ENCODE results near the gene LPIN2. TPM values are rescaled to one million over a fixed set of nuclear protein-coding genes. Genes with fewer than 3 reads are reported as not detected.

The LPIN2 gene
- total and polyA plus RNA-seq, 2 of the 13 experiments (the other 11 are each of a cell fraction or from before 2014, with no cell fraction given): 46.0 to 119 TPM

GRCh38 chr18:3060667-3061580 is 48.0 kb upstream of the LPIN2 start (continued):
- peak; percentile 99 for TF ChIP-seq NFAT5 (CRISPR knock-in tag; IDR thresholded peaks at IDR 0.05)
- no peak for TF ChIP-seq IRF1 (CRISPR knock-in tag; IDR thresholded peaks at IDR 0.05; ENCODE audit: low read depth)
- no peak for TF ChIP-seq ZNF576 (CRISPR knock-in tag; IDR thresholded peaks at IDR 0.05)
- TF ChIP-seq GATAD1 (CRISPR knock-in tag; IDR thresholded peaks at IDR 0.05): peak; percentile 59
- TF ChIP-seq ZNF768 (CRISPR knock-in tag; IDR thresholded peaks at IDR 0.05): no peak
- TF ChIP-seq FOXO1 (CRISPR knock-in tag; IDR thresholded peaks at IDR 0.05): peak; percentile 81
- TF ChIP-seq ZNF142 (CRISPR knock-in tag; IDR thresholded peaks at IDR 0.05): no peak
- peak; percentile 62 for TF ChIP-seq KDM6A (CRISPR knock-in tag; IDR thresholded peaks at IDR 0.05; ENCODE audit: low read depth)
- 0 out of 2 replicates have a peak, but pooled peaks have one; percentile 63 for TF ChIP-seq ZNF556 (CRISPR knock-in tag; IDR thresholded peaks at IDR 0.05; ENCODE audit: borderline replicate concordance)
- TF ChIP-seq ZBTB26 (CRISPR knock-in tag; IDR thresholded peaks at IDR 0.05; ENCODE audit: borderline replicate concordance): peak; percentile 64; the same call in 1 of the 2 replicates
- peak; percentile 59; the same call in 1 of the 2 replicates for TF ChIP-seq MYC (CRISPR knock-in tag; IDR thresholded peaks at IDR 0.05; ENCODE audit: borderline replicate concordance)
- no peak for TF ChIP-seq DR1 (CRISPR knock-in tag; IDR thresholded peaks at IDR 0.05)
- TF ChIP-seq KDM4B (CRISPR knock-in tag; IDR thresholded peaks at IDR 0.05): peak; percentile 51; the same call in 1 of the 2 replicates

All from HepG2 (cell line).